ENCODE results near the gene S100A7A. TPM values are rescaled to one million over a fixed set of nuclear protein-coding genes. Genes with fewer than 3 reads are reported as not detected.
A peak's percentile ranks its signal among the peaks of the same experiment; 100 is the strongest.

Gene S100A7A
- total RNA-seq, 1 donor from 2014 or later = not detected

GRCh38 chr1:153428073-153428638 is 11.8 kb downstream of the S100A7A start:
- no peak for TF ChIP-seq CTCF (IDR thresholded peaks at IDR 0.05)
- no peak overlapping the region for H3K27ac Mint-ChIP-seq (ENCODE audit: unreplicated experiment)

GRCh38 chr1:153428791-153429190 is 12.5 kb downstream of the S100A7A start:
- no peaks in the 10 kb centered on the region for H3K36me3 Mint-ChIP-seq (ENCODE audit: unreplicated experiment)
- no peak overlapping the region for H3K4me3 Mint-ChIP-seq (ENCODE audit: unreplicated experiment)
- TF ChIP-seq CTCF (IDR thresholded peaks at IDR 0.05) = no peak
- no peaks in the 10 kb centered on the region for H3K9me3 Mint-ChIP-seq (ENCODE audit: unreplicated experiment)
- no peak for DNase-seq (ENCODE audit: extremely low spot score, unreplicated experiment)
- no peaks in the 10 kb centered on the region for H3K4me1 Mint-ChIP-seq (ENCODE audit: unreplicated experiment)
- no peak overlapping the region for H3K27ac Mint-ChIP-seq (ENCODE audit: unreplicated experiment)
- no peaks in the 10 kb centered on the region for H3K27me3 Mint-ChIP-seq (ENCODE audit: unreplicated experiment)

More at GRCh38 chr1:153428073-153428638, 11.8 kb downstream of the S100A7A start:
- Mint-ChIP-seq H3K4me3 (ENCODE audit: unreplicated experiment) (no peak overlapping the region), H3K4me1 (ENCODE audit: unreplicated experiment) (no peaks in the 10 kb centered on the region), H3K9me3 (ENCODE audit: unreplicated experiment) (no peaks in the 10 kb centered on the region), H3K36me3 (ENCODE audit: unreplicated experiment) (no peaks in the 10 kb centered on the region), H3K27me3 (ENCODE audit: unreplicated experiment) (no peaks in the 10 kb centered on the region)
- DNase-seq (ENCODE audit: extremely low spot score, unreplicated experiment) = peak; percentile 81

- no peak overlapping the region for H3K4me3 Mint-ChIP-seq (ENCODE audit: unreplicated experiment)
- no peak for TF ChIP-seq CTCF (IDR thresholded peaks at IDR 0.05)
- no peak overlapping the region for H3K27ac Mint-ChIP-seq (ENCODE audit: unreplicated experiment)
- peak; percentile 77 for DNase-seq (ENCODE audit: extremely low spot score, unreplicated experiment)
- H3K9me3 Mint-ChIP-seq (ENCODE audit: unreplicated experiment) = no peaks in the 10 kb centered on the region
- no peaks in the 10 kb centered on the region for H3K36me3 Mint-ChIP-seq (ENCODE audit: unreplicated experiment)
- no peaks in the 10 kb centered on the region for H3K4me1 Mint-ChIP-seq (ENCODE audit: unreplicated experiment)
- no peaks in the 10 kb centered on the region for H3K27me3 Mint-ChIP-seq (ENCODE audit: unreplicated experiment)
Measured at GRCh38 chr1:153429266-153430165, 13.2 kb downstream of the S100A7A start.

- no peak for TF ChIP-seq CTCF (IDR thresholded peaks at IDR 0.05)
- DNase-seq (ENCODE audit: extremely low spot score, unreplicated experiment) = no peak
- Mint-ChIP-seq H3K9me3 (ENCODE audit: unreplicated experiment) (no peaks in the 10 kb centered on the region), H3K4me3 (ENCODE audit: unreplicated experiment) (no peak overlapping the region), H3K27me3 (ENCODE audit: unreplicated experiment) (no peaks in the 10 kb centered on the region), H3K4me1 (ENCODE audit: unreplicated experiment) (no peaks in the 10 kb centered on the region), H3K36me3 (ENCODE audit: unreplicated experiment) (no peaks in the 10 kb centered on the region), H3K27ac (ENCODE audit: unreplicated experiment) (no peak overlapping the region)
Measured at GRCh38 chr1:153430166-153430553, 13.8 kb downstream of the S100A7A start.

- Mint-ChIP-seq H3K4me1 (ENCODE audit: unreplicated experiment) (no peaks in the 10 kb centered on the region), H3K27ac (ENCODE audit: unreplicated experiment) (no peak overlapping the region), H3K9me3 (ENCODE audit: unreplicated experiment) (no peaks in the 10 kb centered on the region), H3K4me3 (ENCODE audit: unreplicated experiment) (no peak overlapping the region), H3K36me3 (ENCODE audit: unreplicated experiment) (no peaks in the 10 kb centered on the region), H3K27me3 (ENCODE audit: unreplicated experiment) (no peaks in the 10 kb centered on the region)
- TF ChIP-seq CTCF (IDR thresholded peaks at IDR 0.05) = no peak
- no peak for DNase-seq (ENCODE audit: extremely low spot score, unreplicated experiment)
Measured at GRCh38 chr1:153430561-153430960, 14.2 kb downstream of the S100A7A start.

Data from osteocyte (in vitro differentiated cells).